ENCODE measurements around the gene HSP90AA1. TPM values are rescaled to one million over a fixed set of nuclear protein-coding genes. Genes with fewer than 3 reads are reported as not detected.

Gene HSP90AA1
- total RNA-seq, 1 experiment from 2014 or later: 671 TPM

- intact Hi-C loops (cut with micrococcal nuclease): no loop called here
- no peak for ATAC-seq
- H3K36me3 ChIP-seq (ENCODE audit: low read depth, low read length): peaks cover 66% of the 10 kb centered on the region
- H3K27ac ChIP-seq (ENCODE audit: low read length): no peak overlapping the region
- no peaks in the 10 kb centered on the region for H3K4me1 ChIP-seq (ENCODE audit: insufficient read depth, low read length)
- no peaks in the 10 kb centered on the region for H4K20me1 ChIP-seq (ENCODE audit: low read length)
- POLR2A ChIA-PET (ENCODE audit: unreplicated experiment): no interaction called here
- no peak overlapping the region for H2AFZ ChIP-seq (ENCODE audit: low read length)
- H3K9ac ChIP-seq (ENCODE audit: low read length): no peak overlapping the region
- BruUV-seq (replicated peaks): no TSS peak
- no peaks in the 10 kb centered on the region for H3K79me2 ChIP-seq (ENCODE audit: low read length)
- H3K4me3 ChIP-seq (ENCODE audit: low read length): no peak overlapping the region
- no peaks in the 10 kb centered on the region for H3K9me3 ChIP-seq (ENCODE audit: low read length)
- DNase-seq: no peak
- peaks cover 9% of the 10 kb centered on the region for H3F3A ChIP-seq (ENCODE audit: low read length, unreplicated experiment)
- TF ChIP-seq, protein P1, sequence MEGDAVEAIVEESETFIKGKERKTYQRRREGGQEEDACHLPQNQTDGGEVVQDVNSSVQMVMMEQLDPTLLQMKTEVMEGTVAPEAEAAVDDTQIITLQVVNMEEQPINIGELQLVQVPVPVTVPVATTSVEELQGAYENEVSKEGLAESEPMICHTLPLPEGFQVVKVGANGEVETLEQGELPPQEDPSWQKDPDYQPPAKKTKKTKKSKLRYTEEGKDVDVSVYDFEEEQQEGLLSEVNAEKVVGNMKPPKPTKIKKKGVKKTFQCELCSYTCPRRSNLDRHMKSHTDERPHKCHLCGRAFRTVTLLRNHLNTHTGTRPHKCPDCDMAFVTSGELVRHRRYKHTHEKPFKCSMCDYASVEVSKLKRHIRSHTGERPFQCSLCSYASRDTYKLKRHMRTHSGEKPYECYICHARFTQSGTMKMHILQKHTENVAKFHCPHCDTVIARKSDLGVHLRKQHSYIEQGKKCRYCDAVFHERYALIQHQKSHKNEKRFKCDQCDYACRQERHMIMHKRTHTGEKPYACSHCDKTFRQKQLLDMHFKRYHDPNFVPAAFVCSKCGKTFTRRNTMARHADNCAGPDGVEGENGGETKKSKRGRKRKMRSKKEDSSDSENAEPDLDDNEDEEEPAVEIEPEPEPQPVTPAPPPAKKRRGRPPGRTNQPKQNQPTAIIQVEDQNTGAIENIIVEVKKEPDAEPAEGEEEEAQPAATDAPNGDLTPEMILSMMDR (conservative IDR thresholded peaks at IDR 0.05; ENCODE audit: low read depth, low read length): no peak
- TF ChIP-seq EZH2 (IDR thresholded peaks at IDR 0.05; ENCODE audit: low read length, unreplicated experiment): no peak
- TF ChIP-seq EZH2phosphoT487 (IDR thresholded peaks at IDR 0.05; ENCODE audit: borderline replicate concordance, low read length): no peak
- no peak overlapping the region for H3K4me2 ChIP-seq (ENCODE audit: low read length)
- no peaks in the 10 kb centered on the region for H3K27me3 ChIP-seq (ENCODE audit: low read length)
- no peaks in the 10 kb centered on the region for H3K9me2 ChIP-seq (replicated peaks; ENCODE audit: low read length)
- CTCF ChIA-PET: no interaction called here
These were observed 36.2 kb downstream of the HSP90AA1 start for GRCh38 chr14:102050625-102051024.

GRCh38 chr14:102050026-102050405 lies 36.8 kb downstream of the HSP90AA1 start:
- H3K4me3 ChIP-seq (ENCODE audit: low read length): no peak overlapping the region
- ChIA-PET POLR2A (ENCODE audit: unreplicated experiment) (no interaction called here), CTCF (no interaction called here)
- no peaks in the 10 kb centered on the region for H3K9me2 ChIP-seq (replicated peaks; ENCODE audit: low read length)
- H3F3A ChIP-seq (ENCODE audit: low read length, unreplicated experiment): peaks cover 9% of the 10 kb centered on the region
- no peak for ATAC-seq
- DNase-seq: no peak
- H3K79me2 ChIP-seq (ENCODE audit: low read length): no peaks in the 10 kb centered on the region
- no peaks in the 10 kb centered on the region for H3K9me3 ChIP-seq (ENCODE audit: low read length)
- H3K4me1 ChIP-seq (ENCODE audit: insufficient read depth, low read length): no peaks in the 10 kb centered on the region
- H3K27me3 ChIP-seq (ENCODE audit: low read length): no peaks in the 10 kb centered on the region
- intact Hi-C loops (cut with micrococcal nuclease): no loop called here
- H4K20me1 ChIP-seq (ENCODE audit: low read length): no peaks in the 10 kb centered on the region
- peaks cover 69% of the 10 kb centered on the region for H3K36me3 ChIP-seq (ENCODE audit: low read depth, low read length)
- no peak overlapping the region for H2AFZ ChIP-seq (ENCODE audit: low read length)
- TF ChIP-seq, protein P1 (conservative IDR thresholded peaks at IDR 0.05; ENCODE audit: low read depth, low read length): no peak
- TF ChIP-seq EZH2 (IDR thresholded peaks at IDR 0.05; ENCODE audit: low read length, unreplicated experiment) (no peak), EZH2phosphoT487 (IDR thresholded peaks at IDR 0.05; ENCODE audit: borderline replicate concordance, low read length) (no peak)
- no peak overlapping the region for H3K4me2 ChIP-seq (ENCODE audit: low read length)
- H3K9ac ChIP-seq (ENCODE audit: low read length): no peak overlapping the region
- no TSS peak for BruUV-seq (replicated peaks)
- no peak overlapping the region for H3K27ac ChIP-seq (ENCODE audit: low read length)

GRCh38 chr14:102049258-102050025 lies 37.4 kb downstream of the HSP90AA1 start:
- H3K9me3 ChIP-seq (ENCODE audit: low read length): no peaks in the 10 kb centered on the region
- no peak overlapping the region for H3K4me3 ChIP-seq (ENCODE audit: low read length)
- POLR2A ChIA-PET (ENCODE audit: unreplicated experiment): no interaction called here
- intact Hi-C loops (cut with micrococcal nuclease): no loop called here
- H3K36me3 ChIP-seq (ENCODE audit: low read depth, low read length): peaks cover 74% of the 10 kb centered on the region
- H3F3A ChIP-seq (ENCODE audit: low read length, unreplicated experiment): peaks cover 9% of the 10 kb centered on the region
- no peaks in the 10 kb centered on the region for H3K9me2 ChIP-seq (replicated peaks; ENCODE audit: low read length)
- no peak for DNase-seq
- H3K79me2 ChIP-seq (ENCODE audit: low read length): no peaks in the 10 kb centered on the region
- BruUV-seq (replicated peaks): no TSS peak
- H4K20me1 ChIP-seq (ENCODE audit: low read length): no peaks in the 10 kb centered on the region
- H3K4me2 ChIP-seq (ENCODE audit: low read length): no peak overlapping the region
- CTCF ChIA-PET: no interaction called here
- no peak overlapping the region for H2AFZ ChIP-seq (ENCODE audit: low read length)
- no peaks in the 10 kb centered on the region for H3K27me3 ChIP-seq (ENCODE audit: low read length)
- TF ChIP-seq EZH2phosphoT487 (IDR thresholded peaks at IDR 0.05; ENCODE audit: borderline replicate concordance, low read length) (no peak), EZH2 (IDR thresholded peaks at IDR 0.05; ENCODE audit: low read length, unreplicated experiment) (no peak)
- TF ChIP-seq, protein P1 (conservative IDR thresholded peaks at IDR 0.05; ENCODE audit: low read depth, low read length): no peak
- no peaks in the 10 kb centered on the region for H3K4me1 ChIP-seq (ENCODE audit: insufficient read depth, low read length)
- H3K9ac ChIP-seq (ENCODE audit: low read length): no peak overlapping the region
- no peak overlapping the region for H3K27ac ChIP-seq (ENCODE audit: low read length)
- no peak for ATAC-seq
